HepG2 (cell line): ENCODE results near the gene TSN. TPM values are rescaled to one million over a fixed set of nuclear protein-coding genes. Genes with fewer than 3 reads are reported as not detected.
A peak's percentile ranks its signal among the peaks of the same experiment; 100 is the strongest.

Experiments
- ZNF367 ChIP-seq: sonication (generic); formaldehyde crosslinking; IDR thresholded peaks from 2 replicates; pipeline ENCODE4 v1.4.0; 2020; ENCODE audit warnings: missing genetic modification reagents, borderline replicate concordance
- ZNF644 ChIP-seq: IDR thresholded peaks from 2 replicates; pipeline ENCODE4 v1.6.1; 2016; ENCODE audit warnings: low read depth
- ZSCAN22 ChIP-seq: sonication (generic); formaldehyde crosslinking; IDR thresholded peaks from 2 replicates; pipeline ENCODE4 v1.4.0; 2020; ENCODE audit warnings: mild to moderate bottlenecking, missing genetic modification reagents
- polyA plus RNA-seq, 8 experiments: library from polyadenylated mRNA; depleted of rRNA in 3 of 8; stranded (reverse) in 7 of 8; unstranded in 1 of 8; fragments of >200 nt; fragmentation: Illumina TruSeq in 4 of 8; extraction: Trizol in 4 of 8; gene quantifications; 2 replicates each; pipeline versions ENCODE4 v1.2.1 to v1.2.3, GENCODE V29; 2011 to 2016; ENCODE audit warnings: low read depth in 4 of 8, missing spikeins in 1 of 8, mixed read lengths in 1 of 8; ENCODE audit not compliant: insufficient read depth in 1 of 8
- total RNA-seq, 5 experiments: library from RNA; depleted of rRNA; stranded (reverse); fragments of >200 nt; fragmentation: Illumina TruSeq; extraction: Trizol; gene quantifications; 2 replicates each; pipeline ENCODE4 v1.2.3, GENCODE V29; 2016; ENCODE audit warnings: low read depth in 1 of 5
- TF ChIP-seq, protein P1 (sequence below): sonication (generic); formaldehyde crosslinking; IDR thresholded peaks from 2 replicates; pipeline ENCODE4 v1.5.1; 2020; ENCODE audit warnings: mild to moderate bottlenecking, missing genetic modification reagents, borderline replicate concordance
- TF ChIP-seq, protein P2 (sequence below): sonication (generic); formaldehyde crosslinking; IDR thresholded peaks from 2 replicates; pipeline ENCODE4 v1.4.0; 2020; ENCODE audit warnings: missing genetic modification reagents
- TF ChIP-seq, protein P3 (sequence below): sonication (generic); formaldehyde crosslinking; IDR thresholded peaks from 2 replicates; pipeline ENCODE4 v1.4.0; 2020; ENCODE audit warnings: missing genetic modification reagents
- TF ChIP-seq, protein P4 (sequence below), 2 experiments: sonication (generic) in 1 of 2; formaldehyde crosslinking in 1 of 2; IDR thresholded peaks; 2 replicates each; pipeline versions ENCODE4 v1.6.1 to v1.9.0; 2014 to 2022; ENCODE audit warnings: antibody characterized with exemption in 1 of 2, borderline replicate concordance in 1 of 2, inconsistent platforms in 1 of 2, low read depth in 1 of 2, missing genetic modification reagents in 1 of 2

The TSN gene
- total and polyA plus RNA-seq, 2 of the 13 experiments (the other 11 are each of a cell fraction or from before 2014, with no cell fraction given) = 56.4 to 115 TPM

DNA sequence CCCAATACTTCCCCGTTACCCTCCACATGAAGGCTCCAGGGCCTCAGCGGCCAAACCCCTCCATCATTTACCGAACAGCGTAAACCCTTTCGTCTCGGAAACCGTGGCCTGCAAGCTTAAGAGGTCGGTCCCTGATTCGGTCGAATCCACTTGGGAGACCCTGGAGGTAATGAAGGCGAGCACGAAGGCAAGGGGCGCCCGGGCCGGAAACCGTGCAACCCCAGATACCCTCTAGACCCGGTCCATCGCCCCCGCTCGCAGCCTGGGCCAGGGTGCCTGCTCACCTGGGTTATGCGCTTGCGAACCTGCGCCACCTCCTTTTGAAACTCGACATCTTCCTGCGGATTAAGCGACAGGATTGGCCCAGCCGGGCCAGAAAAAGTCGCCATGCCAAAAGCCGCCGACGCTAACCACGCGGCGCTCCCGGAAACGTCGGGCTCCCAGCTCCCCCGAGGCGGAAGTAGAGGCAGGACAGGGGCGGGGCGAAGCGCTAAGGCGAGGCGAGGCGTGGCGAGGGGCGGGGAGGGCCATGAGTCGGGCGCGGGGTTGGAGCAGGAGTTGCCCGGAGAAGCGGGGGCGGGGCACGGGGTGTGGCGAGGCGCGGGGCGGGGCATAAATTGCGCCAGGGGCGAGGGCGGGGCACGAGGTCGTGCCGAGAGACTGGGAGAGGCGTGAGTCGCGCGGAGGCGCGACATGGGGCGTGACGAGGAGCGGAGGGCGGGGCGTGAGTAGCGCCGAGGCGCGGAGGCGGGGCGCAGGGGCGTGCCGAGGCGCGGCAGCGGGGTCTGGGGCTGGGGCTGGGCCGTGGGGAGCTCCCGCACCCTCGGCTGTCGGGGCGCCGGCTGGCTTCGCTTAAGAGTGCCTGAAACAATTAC is 18.8 kb upstream of the TSN start, which contains the start of gene NIFK (continued):
- TF ChIP-seq, protein P1, sequence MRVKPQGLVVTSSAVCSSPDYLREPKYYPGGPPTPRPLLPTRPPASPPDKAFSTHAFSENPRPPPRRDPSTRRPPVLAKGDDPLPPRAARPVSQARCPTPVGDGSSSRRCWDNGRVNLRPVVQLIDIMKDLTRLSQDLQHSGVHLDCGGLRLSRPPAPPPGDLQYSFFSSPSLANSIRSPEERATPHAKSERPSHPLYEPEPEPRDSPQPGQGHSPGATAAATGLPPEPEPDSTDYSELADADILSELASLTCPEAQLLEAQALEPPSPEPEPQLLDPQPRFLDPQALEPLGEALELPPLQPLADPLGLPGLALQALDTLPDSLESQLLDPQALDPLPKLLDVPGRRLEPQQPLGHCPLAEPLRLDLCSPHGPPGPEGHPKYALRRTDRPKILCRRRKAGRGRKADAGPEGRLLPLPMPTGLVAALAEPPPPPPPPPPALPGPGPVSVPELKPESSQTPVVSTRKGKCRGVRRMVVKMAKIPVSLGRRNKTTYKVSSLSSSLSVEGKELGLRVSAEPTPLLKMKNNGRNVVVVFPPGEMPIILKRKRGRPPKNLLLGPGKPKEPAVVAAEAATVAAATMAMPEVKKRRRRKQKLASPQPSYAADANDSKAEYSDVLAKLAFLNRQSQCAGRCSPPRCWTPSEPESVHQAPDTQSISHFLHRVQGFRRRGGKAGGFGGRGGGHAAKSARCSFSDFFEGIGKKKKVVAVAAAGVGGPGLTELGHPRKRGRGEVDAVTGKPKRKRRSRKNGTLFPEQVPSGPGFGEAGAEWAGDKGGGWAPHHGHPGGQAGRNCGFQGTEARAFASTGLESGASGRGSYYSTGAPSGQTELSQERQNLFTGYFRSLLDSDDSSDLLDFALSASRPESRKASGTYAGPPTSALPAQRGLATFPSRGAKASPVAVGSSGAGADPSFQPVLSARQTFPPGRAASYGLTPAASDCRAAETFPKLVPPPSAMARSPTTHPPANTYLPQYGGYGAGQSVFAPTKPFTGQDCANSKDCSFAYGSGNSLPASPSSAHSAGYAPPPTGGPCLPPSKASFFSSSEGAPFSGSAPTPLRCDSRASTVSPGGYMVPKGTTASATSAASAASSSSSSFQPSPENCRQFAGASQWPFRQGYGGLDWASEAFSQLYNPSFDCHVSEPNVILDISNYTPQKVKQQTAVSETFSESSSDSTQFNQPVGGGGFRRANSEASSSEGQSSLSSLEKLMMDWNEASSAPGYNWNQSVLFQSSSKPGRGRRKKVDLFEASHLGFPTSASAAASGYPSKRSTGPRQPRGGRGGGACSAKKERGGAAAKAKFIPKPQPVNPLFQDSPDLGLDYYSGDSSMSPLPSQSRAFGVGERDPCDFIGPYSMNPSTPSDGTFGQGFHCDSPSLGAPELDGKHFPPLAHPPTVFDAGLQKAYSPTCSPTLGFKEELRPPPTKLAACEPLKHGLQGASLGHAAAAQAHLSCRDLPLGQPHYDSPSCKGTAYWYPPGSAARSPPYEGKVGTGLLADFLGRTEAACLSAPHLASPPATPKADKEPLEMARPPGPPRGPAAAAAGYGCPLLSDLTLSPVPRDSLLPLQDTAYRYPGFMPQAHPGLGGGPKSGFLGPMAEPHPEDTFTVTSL (CRISPR knock-in tag) = 0 out of 2 replicates have a peak, but pooled peaks have one; percentile 20
- TF ChIP-seq, protein P2, sequence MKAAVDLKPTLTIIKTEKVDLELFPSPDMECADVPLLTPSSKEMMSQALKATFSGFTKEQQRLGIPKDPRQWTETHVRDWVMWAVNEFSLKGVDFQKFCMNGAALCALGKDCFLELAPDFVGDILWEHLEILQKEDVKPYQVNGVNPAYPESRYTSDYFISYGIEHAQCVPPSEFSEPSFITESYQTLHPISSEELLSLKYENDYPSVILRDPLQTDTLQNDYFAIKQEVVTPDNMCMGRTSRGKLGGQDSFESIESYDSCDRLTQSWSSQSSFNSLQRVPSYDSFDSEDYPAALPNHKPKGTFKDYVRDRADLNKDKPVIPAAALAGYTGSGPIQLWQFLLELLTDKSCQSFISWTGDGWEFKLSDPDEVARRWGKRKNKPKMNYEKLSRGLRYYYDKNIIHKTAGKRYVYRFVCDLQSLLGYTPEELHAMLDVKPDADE (CRISPR knock-in tag) = 0 out of 2 replicates have a peak, but pooled peaks have one; percentile 80
- TF ChIP-seq, protein P3, sequence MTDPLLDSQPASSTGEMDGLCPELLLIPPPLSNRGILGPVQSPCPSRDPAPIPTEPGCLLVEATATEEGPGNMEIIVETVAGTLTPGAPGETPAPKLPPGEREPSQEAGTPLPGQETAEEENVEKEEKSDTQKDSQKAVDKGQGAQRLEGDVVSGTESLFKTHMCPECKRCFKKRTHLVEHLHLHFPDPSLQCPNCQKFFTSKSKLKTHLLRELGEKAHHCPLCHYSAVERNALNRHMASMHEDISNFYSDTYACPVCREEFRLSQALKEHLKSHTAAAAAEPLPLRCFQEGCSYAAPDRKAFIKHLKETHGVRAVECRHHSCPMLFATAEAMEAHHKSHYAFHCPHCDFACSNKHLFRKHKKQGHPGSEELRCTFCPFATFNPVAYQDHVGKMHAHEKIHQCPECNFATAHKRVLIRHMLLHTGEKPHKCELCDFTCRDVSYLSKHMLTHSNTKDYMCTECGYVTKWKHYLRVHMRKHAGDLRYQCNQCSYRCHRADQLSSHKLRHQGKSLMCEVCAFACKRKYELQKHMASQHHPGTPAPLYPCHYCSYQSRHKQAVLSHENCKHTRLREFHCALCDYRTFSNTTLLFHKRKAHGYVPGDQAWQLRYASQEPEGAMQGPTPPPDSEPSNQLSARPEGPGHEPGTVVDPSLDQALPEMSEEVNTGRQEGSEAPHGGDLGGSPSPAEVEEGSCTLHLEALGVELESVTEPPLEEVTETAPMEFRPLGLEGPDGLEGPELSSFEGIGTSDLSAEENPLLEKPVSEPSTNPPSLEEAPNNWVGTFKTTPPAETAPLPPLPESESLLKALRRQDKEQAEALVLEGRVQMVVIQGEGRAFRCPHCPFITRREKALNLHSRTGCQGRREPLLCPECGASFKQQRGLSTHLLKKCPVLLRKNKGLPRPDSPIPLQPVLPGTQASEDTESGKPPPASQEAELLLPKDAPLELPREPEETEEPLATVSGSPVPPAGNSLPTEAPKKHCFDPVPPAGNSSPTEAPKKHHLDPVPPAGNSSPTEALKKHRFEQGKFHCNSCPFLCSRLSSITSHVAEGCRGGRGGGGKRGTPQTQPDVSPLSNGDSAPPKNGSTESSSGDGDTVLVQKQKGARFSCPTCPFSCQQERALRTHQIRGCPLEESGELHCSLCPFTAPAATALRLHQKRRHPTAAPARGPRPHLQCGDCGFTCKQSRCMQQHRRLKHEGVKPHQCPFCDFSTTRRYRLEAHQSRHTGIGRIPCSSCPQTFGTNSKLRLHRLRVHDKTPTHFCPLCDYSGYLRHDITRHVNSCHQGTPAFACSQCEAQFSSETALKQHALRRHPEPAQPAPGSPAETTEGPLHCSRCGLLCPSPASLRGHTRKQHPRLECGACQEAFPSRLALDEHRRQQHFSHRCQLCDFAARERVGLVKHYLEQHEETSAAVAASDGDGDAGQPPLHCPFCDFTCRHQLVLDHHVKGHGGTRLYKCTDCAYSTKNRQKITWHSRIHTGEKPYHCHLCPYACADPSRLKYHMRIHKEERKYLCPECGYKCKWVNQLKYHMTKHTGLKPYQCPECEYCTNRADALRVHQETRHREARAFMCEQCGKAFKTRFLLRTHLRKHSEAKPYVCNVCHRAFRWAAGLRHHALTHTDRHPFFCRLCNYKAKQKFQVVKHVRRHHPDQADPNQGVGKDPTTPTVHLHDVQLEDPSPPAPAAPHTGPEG (CRISPR knock-in tag) = peak; percentile 57; the same call in 1 of the 2 replicates
- TF ChIP-seq ZNF367 = 0 out of 2 replicates have a peak, but pooled peaks have one; percentile 86
- TF ChIP-seq, protein P4, sequence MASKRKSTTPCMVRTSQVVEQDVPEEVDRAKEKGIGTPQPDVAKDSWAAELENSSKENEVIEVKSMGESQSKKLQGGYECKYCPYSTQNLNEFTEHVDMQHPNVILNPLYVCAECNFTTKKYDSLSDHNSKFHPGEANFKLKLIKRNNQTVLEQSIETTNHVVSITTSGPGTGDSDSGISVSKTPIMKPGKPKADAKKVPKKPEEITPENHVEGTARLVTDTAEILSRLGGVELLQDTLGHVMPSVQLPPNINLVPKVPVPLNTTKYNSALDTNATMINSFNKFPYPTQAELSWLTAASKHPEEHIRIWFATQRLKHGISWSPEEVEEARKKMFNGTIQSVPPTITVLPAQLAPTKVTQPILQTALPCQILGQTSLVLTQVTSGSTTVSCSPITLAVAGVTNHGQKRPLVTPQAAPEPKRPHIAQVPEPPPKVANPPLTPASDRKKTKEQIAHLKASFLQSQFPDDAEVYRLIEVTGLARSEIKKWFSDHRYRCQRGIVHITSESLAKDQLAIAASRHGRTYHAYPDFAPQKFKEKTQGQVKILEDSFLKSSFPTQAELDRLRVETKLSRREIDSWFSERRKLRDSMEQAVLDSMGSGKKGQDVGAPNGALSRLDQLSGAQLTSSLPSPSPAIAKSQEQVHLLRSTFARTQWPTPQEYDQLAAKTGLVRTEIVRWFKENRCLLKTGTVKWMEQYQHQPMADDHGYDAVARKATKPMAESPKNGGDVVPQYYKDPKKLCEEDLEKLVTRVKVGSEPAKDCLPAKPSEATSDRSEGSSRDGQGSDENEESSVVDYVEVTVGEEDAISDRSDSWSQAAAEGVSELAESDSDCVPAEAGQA (IDR thresholded peaks at IDR 0.05; ENCODE audit: low read depth) = peak; percentile 64; the same call in 1 of the 2 replicates
- TF ChIP-seq, protein P4 (CRISPR knock-in tag; IDR thresholded peaks at IDR 0.05; ENCODE audit: borderline replicate concordance) = no peak
- no peak for TF ChIP-seq ZSCAN22 (CRISPR knock-in tag)
- no peak for TF ChIP-seq ZNF644 (CRISPR knock-in tag)
